ENCODE results near the gene PRRC2B.

PRRC2B gene

DNA sequence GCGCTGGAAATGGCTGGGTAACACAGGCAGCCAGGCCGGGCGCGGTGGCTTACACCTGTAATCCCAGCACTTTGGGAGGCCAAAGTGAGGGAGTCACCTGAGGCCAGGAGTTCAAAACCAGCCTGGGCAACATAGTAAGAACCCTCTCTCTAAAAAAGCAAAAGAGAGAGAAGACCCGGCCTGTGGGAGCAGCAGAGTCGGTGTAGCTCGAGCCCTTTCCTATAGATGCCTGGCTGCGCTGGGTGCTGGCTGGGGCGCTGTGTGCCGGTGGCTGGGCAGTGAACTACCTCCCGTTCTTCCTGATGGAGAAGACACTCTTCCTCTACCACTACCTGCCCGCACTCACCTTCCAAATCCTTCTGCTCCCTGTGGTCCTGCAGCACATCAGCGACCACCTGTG, 127.9 kb downstream of the PRRC2B start:
- no peak for DNase-seq

DNA sequence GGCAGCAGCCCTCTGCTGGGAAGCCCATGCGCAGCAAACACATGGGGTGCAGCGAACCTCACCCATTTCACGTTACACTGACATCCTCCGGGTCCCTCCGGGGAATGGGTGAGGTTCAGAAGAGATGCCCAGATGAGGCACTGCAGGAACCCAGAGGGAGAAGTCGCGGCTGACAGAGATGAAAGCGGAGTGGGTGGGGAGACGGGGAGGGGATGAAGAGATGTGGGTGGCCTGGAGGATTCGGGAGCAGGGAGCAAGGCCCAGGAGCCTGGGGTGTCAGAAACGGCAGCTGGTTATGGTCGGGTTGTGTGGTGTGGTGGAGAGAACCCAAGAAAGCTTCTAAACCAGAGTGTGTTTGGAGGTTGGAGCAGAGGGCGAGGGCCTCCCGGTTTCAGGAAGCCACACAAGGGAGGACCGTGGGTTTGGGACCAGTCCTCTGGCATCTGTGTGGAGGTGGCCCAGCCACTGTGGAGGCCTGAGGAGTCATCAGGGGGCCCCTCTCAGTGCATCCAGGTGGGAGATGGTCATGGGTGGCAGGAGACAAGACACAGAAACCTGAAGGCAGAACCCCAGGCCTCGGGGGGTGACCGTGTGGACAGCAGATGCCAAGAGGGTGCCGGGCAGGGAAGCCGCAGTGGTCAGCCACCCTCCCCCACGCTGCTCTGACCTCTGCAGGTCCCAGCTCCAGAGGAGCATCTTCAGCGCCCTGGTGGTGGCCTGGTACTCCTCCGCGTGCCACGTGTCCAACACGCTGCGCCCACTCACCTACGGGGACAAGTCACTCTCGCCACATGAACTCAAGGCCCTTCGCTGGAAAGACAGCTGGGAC, 128.6 kb downstream of the PRRC2B start:
- no peak for DNase-seq

DNA sequence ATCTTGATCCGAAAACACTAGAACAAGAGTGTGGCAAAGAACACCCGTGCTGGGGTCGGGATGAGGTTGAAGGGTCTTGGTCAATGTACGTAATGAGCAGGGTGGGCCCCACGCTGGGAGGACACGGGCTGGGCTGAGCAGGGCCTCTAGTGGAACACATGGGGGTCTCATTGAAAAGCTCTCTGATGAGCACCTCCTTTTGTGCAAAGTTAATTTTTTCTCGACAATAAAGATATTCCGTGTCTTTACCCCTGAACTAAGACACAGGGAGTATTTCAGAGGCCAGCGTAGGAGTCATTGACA, 129.2 kb downstream of the PRRC2B start:
- DNase-seq: no peak

DNA sequence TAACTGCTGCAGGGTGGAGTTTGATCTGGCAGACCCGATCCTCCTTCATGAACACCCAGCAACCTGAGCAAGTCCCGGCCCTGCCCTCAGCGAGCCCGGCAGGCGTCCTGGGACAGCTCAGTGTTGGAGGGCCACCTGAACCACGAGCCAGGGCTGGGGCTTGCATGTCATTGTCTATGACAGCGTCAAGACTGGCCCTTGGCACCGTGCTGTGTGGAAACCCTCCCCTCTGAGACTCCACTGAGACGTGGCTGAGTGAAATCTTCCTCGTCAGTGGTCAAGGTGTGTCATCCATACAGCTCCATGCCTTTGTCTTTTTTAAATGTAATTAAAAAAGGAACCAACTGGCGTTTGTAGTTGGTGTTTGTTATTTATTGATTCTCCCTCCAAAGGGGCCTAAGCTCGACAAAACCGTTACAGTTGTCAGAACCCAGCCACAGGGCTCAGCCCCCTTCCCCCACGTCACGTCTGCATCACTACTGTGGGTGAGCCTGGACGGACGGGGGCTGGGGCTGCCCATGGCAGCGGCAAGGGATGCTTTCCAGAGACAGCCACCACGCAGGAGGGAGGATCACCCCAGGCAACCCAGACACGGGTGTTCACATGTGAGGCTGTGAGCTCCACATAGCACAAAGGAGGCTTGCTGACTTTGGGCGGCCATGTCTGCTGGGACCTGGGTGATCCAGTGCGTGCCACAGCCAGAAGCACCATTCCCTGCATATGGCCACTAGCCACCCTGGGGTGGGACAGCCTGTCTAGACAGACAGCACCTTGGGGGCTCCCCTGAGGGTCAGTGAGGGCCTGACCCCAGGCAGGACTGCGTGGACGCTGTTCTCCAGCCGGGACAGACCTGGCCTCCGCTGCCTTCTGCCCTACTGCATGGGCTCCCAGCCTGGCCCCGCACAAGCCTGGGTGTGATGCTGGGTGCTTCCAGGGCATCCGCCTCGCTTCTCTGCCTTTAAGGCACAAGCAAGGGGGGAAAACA, 129.9 kb downstream of the PRRC2B start:
- no peak for DNase-seq

DNA sequence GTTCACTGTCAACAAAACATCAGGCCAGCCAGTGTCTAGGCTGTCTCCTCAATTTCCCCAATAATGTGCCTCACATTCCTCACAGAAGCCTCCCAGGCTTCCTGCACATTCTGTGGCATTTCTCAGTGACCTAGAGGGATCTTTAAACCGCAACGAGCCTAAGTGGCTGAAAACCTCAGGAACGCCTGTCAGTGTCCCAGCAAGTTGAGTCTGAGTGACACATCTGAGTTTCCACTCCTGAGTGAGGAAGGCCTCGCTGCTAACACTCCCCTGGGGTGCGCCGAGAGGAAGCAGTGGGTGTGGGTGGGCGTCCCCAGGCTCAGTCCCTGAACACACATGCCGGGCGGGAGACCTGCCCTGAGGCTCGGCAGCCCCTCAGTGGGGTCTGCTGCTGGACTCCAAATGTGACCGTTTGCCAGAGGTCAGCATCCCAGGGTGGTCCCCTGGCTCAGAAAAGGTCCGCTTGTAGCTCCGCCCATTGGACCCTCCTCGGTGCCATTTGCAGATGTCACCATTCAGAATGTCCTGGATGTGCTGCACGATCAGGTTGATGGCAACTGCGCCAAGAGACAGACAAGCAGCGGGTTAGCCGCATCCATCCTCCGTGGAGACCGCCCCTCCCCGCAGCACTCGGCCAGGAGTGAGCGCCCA, 130.9 kb downstream of the PRRC2B start:
- DNase-seq: no peak

DNA sequence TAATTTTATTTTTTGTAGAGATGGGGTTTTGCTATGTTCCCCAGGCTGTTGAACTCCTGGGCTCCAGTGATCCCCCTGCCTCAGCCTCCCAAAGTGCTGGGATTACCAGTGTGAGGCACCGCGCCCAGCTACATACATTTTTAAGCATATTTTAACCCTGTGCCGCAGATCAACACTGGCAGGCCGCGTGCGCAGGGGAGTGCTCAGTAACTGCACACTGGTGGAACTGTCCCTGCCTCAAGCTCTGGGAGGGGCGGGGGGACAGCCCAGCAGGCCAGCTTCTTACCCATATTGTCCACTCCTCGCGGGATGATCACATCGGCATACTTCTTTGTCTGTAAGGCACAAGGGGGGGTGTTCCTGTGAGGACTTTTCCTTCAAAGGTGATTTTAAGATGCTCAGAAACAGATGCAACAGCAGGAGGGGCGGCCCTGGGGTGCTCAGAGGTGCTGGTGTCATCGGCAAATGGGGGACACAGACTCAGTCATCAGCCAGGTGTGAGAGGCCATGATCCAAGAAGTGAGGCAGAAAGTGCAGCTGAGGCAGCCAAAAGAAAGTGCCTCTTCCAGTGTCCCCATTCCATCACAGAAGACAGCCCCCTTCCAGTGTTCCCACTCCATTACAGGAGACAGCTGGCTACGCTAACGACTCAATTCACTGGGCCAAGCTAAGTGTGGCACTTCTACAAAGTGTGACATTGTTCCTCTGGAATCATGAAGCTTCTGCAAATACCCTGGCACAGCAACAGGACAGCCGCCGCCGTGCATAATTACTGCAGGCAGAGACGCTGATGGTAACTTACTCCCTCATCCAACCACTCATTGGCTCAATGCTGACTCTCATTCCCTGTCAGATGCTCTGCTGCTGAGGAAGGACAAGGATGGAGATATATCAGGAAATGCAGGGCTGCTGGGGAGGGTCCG, 132.0 kb downstream of the PRRC2B start:
- no peak for DNase-seq

DNA sequence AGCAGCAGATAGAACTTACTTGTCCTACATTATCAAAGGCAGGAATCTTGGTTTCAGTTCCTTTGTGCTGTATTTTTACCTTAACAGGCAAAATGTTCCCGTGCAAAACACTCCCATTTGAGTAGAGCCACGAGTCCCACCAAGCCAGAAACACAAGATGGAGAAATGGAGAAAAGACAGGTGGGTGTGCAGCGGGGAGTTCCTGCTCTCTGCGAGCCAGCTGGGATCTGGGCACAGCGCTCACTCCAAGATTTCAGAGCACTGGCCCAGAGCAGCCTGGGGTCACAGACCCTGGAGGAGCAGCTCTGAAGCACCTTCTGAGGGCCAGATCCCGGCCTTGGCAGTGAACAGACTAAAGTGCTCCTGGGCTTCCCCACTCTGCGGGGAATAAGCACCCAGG, 134.3 kb downstream of the PRRC2B start:
- no peak for DNase-seq

DNA sequence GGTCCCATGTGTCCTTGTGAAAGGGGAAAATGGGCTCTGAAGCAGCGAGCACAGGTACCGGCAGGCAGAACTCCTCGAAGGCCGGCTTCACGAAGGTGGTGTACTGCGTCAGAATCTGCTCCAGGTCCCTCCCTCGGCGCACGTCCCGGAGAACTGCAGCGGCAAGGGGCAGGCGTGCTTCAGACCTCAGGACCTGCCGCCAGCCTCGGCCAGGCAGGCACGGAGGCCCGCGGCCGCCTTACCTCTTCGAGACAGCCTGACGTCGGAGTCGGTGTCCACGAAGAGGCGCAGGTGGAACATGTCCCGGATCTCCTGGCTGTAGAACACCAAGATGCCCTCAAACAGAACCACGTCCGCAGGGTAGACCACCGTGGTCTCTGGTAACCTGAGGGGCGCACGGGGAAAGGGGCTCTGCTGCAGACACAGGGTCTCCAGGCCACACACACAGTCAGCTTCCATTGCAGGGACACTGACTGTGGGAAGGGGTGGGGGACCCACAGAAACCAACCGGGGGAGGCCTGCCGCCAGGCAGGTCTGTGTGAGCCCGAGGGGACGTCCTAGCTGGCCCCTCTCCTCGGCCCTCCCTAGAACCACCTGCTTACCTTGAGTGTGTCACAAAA, 135.1 kb downstream of the PRRC2B start:
- no peak for DNase-seq

DNA sequence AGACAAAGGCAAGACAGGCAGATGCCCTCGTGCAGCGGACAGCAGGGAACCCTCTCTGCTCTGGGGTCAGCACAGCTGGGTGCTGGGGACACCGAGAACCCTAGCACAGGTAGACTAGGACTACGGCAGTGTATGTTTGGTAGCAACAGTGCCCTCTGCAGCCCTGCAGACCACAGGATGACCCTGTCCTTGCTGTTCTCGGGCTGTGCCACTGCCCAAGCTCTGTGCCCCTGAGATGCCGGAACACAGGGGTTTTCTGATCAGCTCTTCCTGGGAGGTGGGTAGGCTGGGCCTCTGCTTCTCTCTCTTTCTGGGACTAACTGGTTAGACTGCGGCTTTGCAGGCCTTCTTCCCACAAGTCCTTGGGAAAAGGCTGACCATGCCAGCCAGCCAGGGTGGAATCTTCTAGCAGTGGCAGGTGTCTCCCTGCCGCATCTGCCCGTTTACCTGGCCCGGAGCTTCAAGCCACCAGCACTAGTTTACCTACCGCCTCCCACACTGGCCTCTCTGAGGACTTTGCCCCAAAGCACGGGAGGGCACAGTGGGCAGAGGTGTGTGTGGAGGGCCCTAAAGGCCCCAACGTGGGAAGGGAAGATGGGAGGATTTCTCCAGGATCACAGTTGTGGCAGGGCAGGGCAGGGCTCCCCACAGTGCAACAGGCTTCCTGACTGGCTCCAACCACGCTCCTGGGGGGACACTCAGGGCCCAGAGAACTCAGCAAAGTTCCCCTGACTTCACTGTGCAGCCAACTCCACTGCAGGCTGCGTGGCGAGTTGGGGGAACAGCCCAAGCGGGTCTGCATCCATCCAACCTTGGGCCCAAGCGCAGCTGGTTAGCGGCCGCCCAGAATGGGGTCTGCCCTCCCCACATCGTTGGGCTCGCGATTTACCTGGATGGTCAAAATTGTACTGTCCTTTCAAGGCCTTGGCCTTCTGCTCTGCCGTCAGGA, 136.0 kb downstream of the PRRC2B start:
- DNase-seq: no peak

DNA sequence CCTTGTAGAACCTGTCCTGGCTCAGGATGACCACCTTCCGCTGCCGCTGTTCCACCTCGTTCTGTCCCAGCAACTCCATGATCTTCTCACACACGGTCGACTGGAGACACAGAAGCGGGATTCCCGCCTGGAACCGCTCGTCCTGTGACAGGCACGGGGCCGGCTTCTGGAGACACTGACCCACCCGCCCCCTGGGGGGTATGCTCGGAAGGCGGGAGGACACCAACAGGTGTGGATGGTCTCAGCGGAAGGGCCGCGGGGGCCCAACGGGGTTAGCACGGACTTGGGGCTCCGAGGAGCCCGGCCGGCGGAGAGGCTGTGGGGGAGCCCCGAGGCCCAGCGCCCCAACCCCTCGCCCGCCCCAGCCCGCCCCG, 136.6 kb downstream of the PRRC2B start:
- DNase-seq: no peak

DNA sequence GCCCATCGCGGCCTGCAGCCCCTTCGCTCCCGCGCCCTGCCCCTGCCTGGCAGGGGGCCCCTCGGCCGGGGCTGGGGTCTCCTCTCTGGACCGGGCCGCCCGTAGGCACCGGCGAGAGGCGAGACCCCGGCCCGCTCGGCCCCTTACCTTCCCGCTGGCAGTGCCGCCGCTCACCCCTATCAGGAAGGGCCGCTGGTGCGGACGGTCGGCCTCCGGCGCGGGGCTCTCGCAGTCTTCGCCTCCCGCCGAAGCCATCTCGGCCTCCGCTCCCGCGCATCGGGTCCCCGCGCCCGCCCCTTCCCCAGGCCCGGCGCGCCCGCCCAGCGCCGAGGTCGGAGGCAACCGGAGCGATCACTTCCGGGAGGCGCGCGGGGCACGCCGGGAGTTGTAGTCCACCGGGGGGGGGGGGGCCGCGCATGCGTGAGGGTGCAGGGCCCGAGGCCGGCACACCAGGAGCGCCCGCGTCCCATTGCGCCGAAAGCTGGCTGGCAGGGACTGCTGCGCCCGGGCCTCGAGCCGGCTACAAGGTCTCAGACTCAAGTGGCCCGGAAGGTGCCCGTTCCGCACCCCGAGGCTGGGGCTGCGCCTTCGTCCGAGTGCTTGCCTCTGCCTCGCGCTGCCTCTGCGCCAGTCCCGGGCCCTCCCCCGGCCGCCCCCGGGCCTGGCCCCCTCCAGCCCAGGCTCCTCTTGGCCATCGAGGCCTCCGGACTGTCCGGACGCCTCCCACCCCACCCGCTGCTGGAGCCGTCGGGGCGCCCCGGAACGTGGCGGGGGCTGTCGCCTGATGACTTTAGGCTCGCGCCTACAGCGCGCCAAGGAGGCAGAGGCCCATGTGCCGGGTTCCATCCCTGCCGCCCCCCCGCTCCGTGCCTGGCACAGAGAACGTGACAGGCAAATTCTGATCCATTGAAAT, 137.3 kb downstream of the PRRC2B start, which contains the start of gene UCK1:
Gene UCK1, minus strand, starts transcription at position 344 of the 913 bp plus-strand sequence. Its CDS starts 89 bp downstream, at position 255.
- peak; percentile 67 for DNase-seq

DNA sequence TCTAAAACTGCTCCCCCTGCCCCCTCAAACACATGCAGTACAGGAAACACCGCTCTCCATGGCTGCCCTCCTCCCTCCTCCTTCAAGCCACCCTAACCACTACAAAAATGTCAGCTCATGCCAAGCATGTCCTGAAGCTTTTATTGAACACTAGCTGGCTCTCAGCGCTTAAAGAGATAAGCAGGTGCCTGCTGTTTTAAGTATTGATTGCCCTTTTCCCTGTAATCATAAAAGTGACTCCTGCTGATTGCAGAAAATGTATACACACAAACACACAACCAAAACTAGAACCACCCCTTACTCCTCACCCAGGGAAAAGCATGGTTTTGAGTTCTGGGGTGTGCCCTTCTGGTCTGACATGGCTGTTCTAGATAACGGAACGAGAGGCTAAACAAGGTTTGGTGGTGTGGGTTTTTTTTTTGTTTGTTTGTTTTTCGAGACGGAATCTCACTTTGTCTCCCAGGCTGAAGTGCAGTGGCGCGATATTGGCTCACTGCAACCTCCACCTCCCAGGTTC, 140.9 kb downstream of the PRRC2B start:
- no peak for DNase-seq

DNA sequence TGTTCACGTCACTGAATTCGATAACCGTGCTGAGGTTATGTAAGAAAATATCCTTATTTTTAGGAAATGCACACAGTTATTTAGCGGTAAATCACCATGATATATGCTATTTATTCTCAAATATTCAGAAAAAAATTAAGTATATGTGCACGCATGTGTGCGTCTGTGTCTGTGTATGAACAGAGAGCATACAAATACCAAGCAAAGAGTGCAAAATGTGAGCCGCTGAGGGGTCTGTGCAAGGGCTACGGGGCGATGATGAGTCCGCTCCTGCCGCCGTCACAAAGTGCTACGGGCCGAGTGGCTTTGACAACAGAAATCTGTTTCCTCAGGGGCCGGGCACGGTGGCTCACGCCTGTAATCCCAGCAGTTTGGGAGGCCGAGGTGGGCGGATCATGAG, 144.1 kb downstream of the PRRC2B start:
- no peak for DNase-seq

DNA sequence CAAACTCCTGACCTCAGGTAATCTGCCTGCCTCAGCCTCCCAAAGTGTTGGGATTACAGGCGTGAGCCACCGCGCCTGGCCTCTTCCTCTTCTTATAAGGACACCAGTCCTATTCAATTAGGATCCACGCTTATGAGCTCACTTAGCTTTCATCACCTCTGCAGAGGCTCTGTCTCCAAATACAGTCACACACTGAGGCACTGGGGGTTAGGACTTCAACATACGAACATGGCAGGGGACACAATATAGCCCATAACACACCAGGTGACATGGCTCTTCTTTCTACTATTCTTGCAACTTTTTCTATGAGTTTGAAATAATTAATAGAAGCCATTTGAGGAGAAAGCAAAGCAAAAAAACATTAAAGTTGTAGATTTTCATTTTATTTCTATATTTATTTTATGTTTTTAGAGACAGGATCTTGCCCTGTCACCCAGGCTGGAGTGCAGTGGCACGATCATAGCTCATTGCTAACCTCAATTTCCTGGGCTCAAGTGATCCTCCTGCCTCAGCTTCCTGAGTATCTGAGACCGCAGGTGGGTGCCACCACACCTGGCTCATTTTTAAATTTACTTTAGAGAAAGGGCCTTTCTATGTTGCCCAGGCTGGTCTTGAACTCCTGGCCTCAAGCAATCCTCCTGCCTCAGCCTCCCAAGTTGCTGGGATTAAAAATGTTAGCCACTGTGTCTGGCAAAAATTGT, 145.5 kb downstream of the PRRC2B start:
- no peak for DNase-seq

DNA sequence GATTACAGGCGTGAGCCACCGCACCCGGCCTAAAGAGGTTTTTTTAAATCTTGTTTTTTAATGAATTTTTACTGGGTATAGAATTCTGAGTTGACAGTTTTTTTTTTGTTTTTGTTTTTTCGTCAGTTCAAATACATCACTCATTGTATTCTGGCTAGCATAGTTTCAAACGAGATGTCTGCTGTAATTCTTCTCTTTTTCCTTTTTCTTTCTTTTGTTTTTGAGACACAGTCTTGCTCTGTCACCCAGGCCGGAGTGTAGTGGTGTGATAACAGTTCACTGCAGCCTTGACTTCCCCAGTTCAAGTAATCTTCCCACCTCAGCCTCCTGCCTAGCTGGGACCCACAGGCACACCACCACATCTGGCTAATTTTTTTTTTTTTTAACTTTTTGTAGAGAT, 149.3 kb downstream of the PRRC2B start:
- DNase-seq: peak; percentile 12

DNA sequence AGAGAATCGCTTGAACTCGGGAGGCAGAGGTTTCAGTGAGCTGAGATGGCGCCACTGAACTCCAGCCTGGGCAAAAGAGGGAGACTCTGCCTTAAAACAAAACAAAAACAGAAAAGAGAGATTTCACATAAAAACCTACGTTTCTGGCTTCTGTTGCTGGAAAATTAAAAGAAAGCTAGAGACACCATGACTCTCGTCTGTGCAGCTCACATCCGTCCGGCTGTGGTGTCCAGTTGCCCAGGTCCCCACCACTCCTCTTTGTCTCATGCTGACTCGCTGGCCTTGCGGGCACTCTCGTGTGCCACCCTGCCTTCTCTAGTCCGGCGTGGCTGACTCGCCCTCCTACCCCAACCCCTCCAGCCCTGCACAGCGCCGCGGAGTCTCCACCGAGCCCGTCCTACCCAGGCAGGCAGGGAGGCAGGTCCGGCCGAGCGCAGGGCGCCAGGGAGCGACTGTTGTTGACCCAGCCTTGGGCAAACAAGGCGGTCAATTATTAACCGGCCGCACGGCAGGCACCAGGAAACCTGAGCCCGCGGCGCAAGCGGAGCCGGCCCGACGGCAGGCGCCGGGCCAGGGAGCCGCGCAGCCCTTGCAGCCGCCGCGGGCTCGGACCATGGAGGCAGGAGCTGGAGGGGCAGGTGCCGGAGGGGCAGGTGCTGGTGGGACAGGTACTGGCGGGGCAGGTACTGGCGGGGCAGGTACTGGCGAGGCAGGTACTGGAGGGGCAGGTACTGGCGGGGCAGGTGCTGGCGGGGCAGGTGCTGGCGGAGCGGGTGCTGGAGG, 151.3 kb downstream of the PRRC2B start, which contains the start of gene PRRT1B:
Gene PRRT1B, plus strand, starts transcription at position 521 of the 783 bp plus-strand sequence. Its CDS starts 93 bp downstream, at position 614.
- no peak for DNase-seq

DNA sequence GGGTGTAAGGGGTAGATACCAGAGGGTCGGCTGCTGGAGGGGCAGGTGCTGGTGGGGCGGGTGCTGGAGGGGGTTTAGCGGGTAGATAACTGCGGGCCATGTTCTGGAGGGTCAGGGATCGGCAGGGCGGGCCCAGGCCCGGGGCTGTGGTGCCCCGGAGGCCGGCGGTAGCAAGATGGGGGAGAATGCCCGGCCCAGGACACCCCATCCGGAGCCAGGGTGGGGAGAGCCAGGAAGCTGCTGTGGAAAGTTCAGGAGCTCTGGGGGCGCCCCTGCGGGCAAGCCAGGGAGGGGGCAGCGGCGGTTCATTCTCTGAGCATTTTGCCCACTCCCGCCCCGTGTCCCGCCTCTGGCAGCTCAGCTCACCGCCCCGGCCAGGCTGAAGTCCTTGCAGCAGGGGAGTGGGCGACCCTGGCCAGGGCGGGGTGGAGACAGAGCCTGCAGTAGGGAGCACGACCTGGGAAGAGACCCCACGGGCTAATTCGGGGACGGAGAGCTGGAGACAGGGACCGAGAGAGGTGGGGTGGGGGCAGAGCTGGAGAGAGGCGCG, 152.0 kb downstream of the PRRC2B start:
- no peak for DNase-seq

Data from MV-4-11 (cell line).